IMR-90 (cell line): ENCODE results near the gene ZNF408. TPM values are rescaled to one million over a fixed set of nuclear protein-coding genes. Genes with fewer than 3 reads are reported as not detected.

Experiments used
- ATAC-seq: fragments of 200-7000 bp; cut with Tn5 transposase; 2 replicates; pipeline ENCODE4 v1.9.1; 2020; ENCODE audit warnings: low read depth, mild to moderate bottlenecking, moderate library complexity
- BruUV-seq: library from RNA; stranded (reverse); fragments of 400-500 nt; replicated peaks from 2 replicates; lab custom pipeline; 2021; lab: Mats Ljungman, UMichigan
- CTCF ChIA-PET: fragments of 300-600 bp; formaldehyde crosslinking; extraction: SDS; loops from one replicate; lab custom pipeline; 2021; ENCODE audit warnings: antibody characterized with exemption; lab: Yijun Ruan, JAX
- POLR2A ChIA-PET: fragments of 300-600 bp; sonication (Branson Sonifier 250); formaldehyde crosslinking; loops from one replicate; lab custom pipeline; 2022; ENCODE audit warnings: antibody characterized with exemption; ENCODE audit not compliant: unreplicated experiment; lab: Charles Lee
- DNase-seq: peaks from one replicate; pipeline ENCODE4 v3.0.0; 2013
- H2AFZ ChIP-seq: replicated peaks from 2 replicates; pipeline ENCODE3; 2013; ENCODE audit warnings: low read length, mild to moderate bottlenecking; ENCODE audit not compliant: poor library complexity
- H2AK5ac ChIP-seq: 2 replicates; pipeline ENCODE4 v1.6.1; 2013; ENCODE audit warnings: low read depth, low read length, inconsistent platforms
- H2AK9ac ChIP-seq: replicated peaks from 2 replicates; pipeline ENCODE3; 2013; ENCODE audit warnings: mild to moderate bottlenecking, low read depth, low read length, moderate library complexity; ENCODE audit not compliant: poor library complexity
- H2BK120ac ChIP-seq: 2 replicates; pipeline ENCODE4 v1.6.1; 2013; ENCODE audit warnings: low read depth, low read length, inconsistent platforms
- H2BK15ac ChIP-seq: 3 replicates; pipeline ENCODE4 v1.6.1; 2013; ENCODE audit warnings: low read depth, low read length, inconsistent platforms
- H2BK20ac ChIP-seq: 2 replicates; pipeline ENCODE4 v1.6.1; 2013; ENCODE audit warnings: low read depth, mild to moderate bottlenecking, inconsistent platforms, low read length, moderate library complexity
- H2BK5ac ChIP-seq: 2 replicates; pipeline ENCODE4 v1.6.1; 2013; ENCODE audit warnings: mild to moderate bottlenecking, low read depth, low read length, inconsistent platforms; ENCODE audit not compliant: poor library complexity, severe bottlenecking
- H3K14ac ChIP-seq: replicated peaks from 2 replicates; pipeline ENCODE4 v1.6.1; 2013; ENCODE audit warnings: low read depth, low read length, inconsistent platforms
- H3K18ac ChIP-seq: 2 replicates; pipeline ENCODE4 v1.6.1; 2013; ENCODE audit warnings: low read depth, low read length, control low read depth
- H3K23ac ChIP-seq: 2 replicates; pipeline ENCODE4 v1.6.1; 2013; ENCODE audit warnings: low read depth, low read length, inconsistent platforms
- H3K27ac ChIP-seq: 2 replicates; pipeline ENCODE4 v1.5.1; 2013; ENCODE audit warnings: mild to moderate bottlenecking, control low read depth, low read length; ENCODE audit not compliant: insufficient read depth
- H3K27me3 ChIP-seq: 2 replicates; pipeline ENCODE4 v1.6.1; 2013; ENCODE audit warnings: low read length; ENCODE audit not compliant: control insufficient read depth, insufficient read depth
- H3K36me3 ChIP-seq: 2 replicates; pipeline ENCODE4 v1.6.1; 2013; ENCODE audit warnings: low read length, mixed read lengths; ENCODE audit not compliant: control insufficient read depth, insufficient read depth
- H3K4ac ChIP-seq: 2 replicates; pipeline ENCODE4 v1.6.1; 2013; ENCODE audit warnings: low read depth, low read length, inconsistent platforms
- H3K4me1 ChIP-seq: 2 replicates; pipeline ENCODE4 v1.6.1; 2013; ENCODE audit warnings: low read length, mixed read lengths; ENCODE audit not compliant: control insufficient read depth, insufficient read depth
- H3K4me2 ChIP-seq: 2 replicates; pipeline ENCODE4 v1.6.1; 2013; ENCODE audit warnings: low read depth, mild to moderate bottlenecking, control low read depth, low read length, moderate library complexity
- H3K4me3 ChIP-seq: 2 replicates; pipeline ENCODE4 v1.5.1; 2013; ENCODE audit warnings: low read depth, mild to moderate bottlenecking, control low read depth, low read length, moderate library complexity; ENCODE audit not compliant: insufficient read depth
- H3K56ac ChIP-seq: 2 replicates; pipeline ENCODE4 v1.6.1; 2013; ENCODE audit warnings: low read length, inconsistent platforms; ENCODE audit not compliant: insufficient read depth; ENCODE audit errors: extremely low read depth
- H3K79me1 ChIP-seq, 2 experiments: 2 replicates each; pipeline ENCODE4 v1.6.1; 2013; ENCODE audit warnings: low read length in 2 of 2, inconsistent platforms in 1 of 2, low read depth in 1 of 2
- H3K9ac ChIP-seq: 2 replicates; pipeline ENCODE4 v1.6.1; 2013; ENCODE audit warnings: low read depth, low read length, control low read depth
- H3K9me1 ChIP-seq: 2 replicates; pipeline ENCODE4 v1.6.1; 2013; ENCODE audit warnings: low read length, inconsistent platforms; ENCODE audit not compliant: insufficient read depth
- H3K9me3 ChIP-seq: 2 replicates; pipeline ENCODE4 v1.6.1; 2013; ENCODE audit warnings: low read length; ENCODE audit not compliant: control insufficient read depth, insufficient read depth
- H4K20me1 ChIP-seq: 2 replicates; pipeline ENCODE4 v1.6.1; 2013; ENCODE audit warnings: low read length, inconsistent platforms; ENCODE audit not compliant: insufficient read depth
- H4K5ac ChIP-seq: 2 replicates; pipeline ENCODE4 v1.6.1; 2013; ENCODE audit warnings: mild to moderate bottlenecking, low read depth, low read length, control low read depth
- H4K8ac ChIP-seq, 2 experiments: 2 replicates each; pipeline ENCODE4 v1.6.1; 2013; ENCODE audit warnings: low read depth in 2 of 2, low read length in 2 of 2, control low read depth in 1 of 2, inconsistent platforms in 1 of 2
- H4K91ac ChIP-seq: 2 replicates; pipeline ENCODE4 v1.6.1; 2013; ENCODE audit warnings: low read depth, low read length, inconsistent platforms; ENCODE audit not compliant: insufficient read depth
- BHLHE40 ChIP-seq: fragments of 150-350 bp; IDR thresholded peaks from 2 replicates; pipeline ENCODE4 v1.6.1; 2016; ENCODE audit warnings: mild to moderate bottlenecking, low read depth, low read length
- CEBPB ChIP-seq: IDR thresholded peaks from 2 replicates; pipeline ENCODE4 v1.6.1; 2012; ENCODE audit warnings: low read depth, low read length, improper control_type of control experiment
- CHD1 ChIP-seq: IDR thresholded peaks from 2 replicates; pipeline ENCODE4 v1.6.1; 2012; ENCODE audit warnings: low read depth, low read length, improper control_type of control experiment
- MAFK ChIP-seq: IDR thresholded peaks from 2 replicates; pipeline ENCODE4 v1.6.1; 2012; ENCODE audit warnings: low read depth, low read length, improper control_type of control experiment
- MAZ ChIP-seq: IDR thresholded peaks from 2 replicates; pipeline ENCODE4 v1.6.1; 2012; ENCODE audit warnings: low read depth, mild to moderate bottlenecking, low read length, improper control_type of control experiment, moderate library complexity, borderline replicate concordance
- MXI1 ChIP-seq: IDR thresholded peaks from 2 replicates; pipeline ENCODE4 v1.6.1; 2012; ENCODE audit warnings: low read depth, mild to moderate bottlenecking, low read length, moderate library complexity, borderline replicate concordance
- NFE2L2 ChIP-seq: fragments of 150-350 bp; IDR thresholded peaks from 2 replicates; pipeline ENCODE4 v1.6.1; 2016; ENCODE audit warnings: low read depth, mild to moderate bottlenecking, low read length
- POLR2A ChIP-seq: IDR thresholded peaks from 2 replicates; pipeline ENCODE4 v1.6.1; 2012; ENCODE audit warnings: mild to moderate bottlenecking, low read depth, low read length
- RAD21 ChIP-seq: IDR thresholded peaks from 2 replicates; pipeline ENCODE4 v1.6.1; 2012; ENCODE audit warnings: low read length, improper control_type of control experiment
- RCOR1 ChIP-seq: IDR thresholded peaks from 2 replicates; pipeline ENCODE4 v1.6.1; 2012; ENCODE audit warnings: mild to moderate bottlenecking, low read length, improper control_type of control experiment; ENCODE audit not compliant: insufficient replicate concordance
- RFX5 ChIP-seq: IDR thresholded peaks from 2 replicates; pipeline ENCODE4 v1.8.0; 2012; ENCODE audit warnings: low read depth, mild to moderate bottlenecking, low read length, moderate library complexity
- SMC3 ChIP-seq: fragments of 150-350 bp; IDR thresholded peaks from 2 replicates; pipeline ENCODE4 v1.6.1; 2016; ENCODE audit warnings: low read depth, mild to moderate bottlenecking, antibody characterized with exemption, low read length, moderate library complexity
- WGBS, 2 experiments: methylation state at CpG; one replicate each; pipeline versions ENCODE4 v1.1.5 to v1.1.7; 2013; ENCODE audit warnings: missing lambda C conversion rate in 2 of 2; ENCODE audit not compliant: insufficient read length in 1 of 2; ENCODE audit errors: extremely low coverage in 2 of 2; 5-methylcytosine and 5-hydroxymethylcytosine counted together
- dilution Hi-C: fragments of 300-500 bp; cut with HindIII; formaldehyde crosslinking; loops from one replicate; pipeline ENCODE4 v1.14.3; 2018; ENCODE audit warnings: low sequenced_read_pairs; ENCODE audit not compliant: unreplicated experiment
- in situ Hi-C: fragments of 300-500 bp; cut with MboI; formaldehyde crosslinking; loops from 3 replicates; pipeline ENCODE4 v1.14.3; 2019; ENCODE audit warnings: low sequenced_read_pairs, inconsistent platforms, mixed read lengths
- intact Hi-C: fragments of 100-400 bp; cut with micrococcal nuclease; formaldehyde crosslinking; loops from 2 replicates; pipeline ENCODE4 v1.10.0; 2022
- polyA plus RNA-seq, 3 experiments: library from polyadenylated mRNA; depleted of rRNA; stranded (reverse); fragments of >200 nt; gene quantifications; 2 replicates each; pipeline ENCODE4 v1.2.3, GENCODE V29; 2012; ENCODE audit warnings: low replicate concordance in 1 of 3
- total RNA-seq: library from RNA; depleted of rRNA; stranded (reverse); fragments of >200 nt; gene quantifications from 2 replicates; pipeline ENCODE4 v1.2.3, GENCODE V29; 2012
- TF ChIP-seq, protein P1 (sequence below): conservative IDR thresholded peaks from 2 replicates; pipeline ENCODE4 v1.5.1; 2012; ENCODE audit warnings: mild to moderate bottlenecking, low read depth, low read length, improper control_type of control experiment
- TF ChIP-seq, protein P2 (sequence below): fragments of 150-350 bp; IDR thresholded peaks from 2 replicates; pipeline ENCODE4 v1.6.1; 2016; ENCODE audit warnings: low read depth, mild to moderate bottlenecking, low read length, moderate library complexity, borderline replicate concordance
- TF ChIP-seq, protein P3 (sequence below): fragments of 150-350 bp; IDR thresholded peaks from 2 replicates; pipeline ENCODE4 v1.6.1; 2017; ENCODE audit warnings: mild to moderate bottlenecking, antibody characterized with exemption, low read length, low read depth

ZNF408 gene
- total and polyA plus RNA-seq, 2 of the 4 experiments (the other 2 are of a cell fraction): 9.5 to 11.1 TPM

DNA sequence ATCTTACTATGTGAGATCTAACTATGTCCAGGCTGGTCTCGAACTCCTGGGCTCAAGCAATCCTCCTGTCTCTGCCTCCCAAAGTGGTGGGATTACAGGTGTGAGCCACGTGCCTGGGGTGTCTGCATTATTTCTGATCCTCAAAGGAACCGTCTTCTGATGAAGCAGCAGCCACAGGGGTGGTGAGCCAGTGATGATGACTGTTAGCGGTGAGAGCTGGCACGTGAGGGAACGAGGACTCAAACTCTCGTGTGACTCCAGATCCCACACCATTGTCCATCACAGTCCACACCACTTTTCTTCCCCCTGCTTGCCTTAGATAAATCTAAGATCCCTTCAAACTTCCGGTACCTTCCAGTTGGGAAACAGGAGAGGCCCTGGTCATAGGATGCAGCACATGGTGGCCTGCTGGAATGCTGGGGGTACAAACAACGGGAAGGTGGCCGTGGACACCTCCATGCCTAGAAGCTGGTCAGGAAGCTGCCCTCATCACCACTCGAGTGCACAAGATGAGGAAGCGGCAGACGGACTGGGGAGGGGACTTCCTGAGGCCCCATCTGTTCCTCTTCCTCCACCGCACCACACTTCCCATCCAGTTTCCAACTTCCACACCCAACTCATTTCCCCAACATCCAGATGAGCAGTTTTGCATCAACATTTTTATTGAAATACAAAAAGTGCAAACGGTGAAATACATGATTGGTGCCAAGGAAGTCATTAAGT is 24.2 kb upstream of the ZNF408 start:
- Histone ChIP-seq H3K27me3 (no peaks in the 10 kb centered on the region), H2BK20ac (no peak overlapping the region), H3K56ac (no peak overlapping the region), H3K4me2 (no peak overlapping the region), H4K8ac (no peak overlapping the region), H3K14ac (no peak overlapping the region), H3K27ac (no peak overlapping the region), H2AK5ac (peak overlapping the region; percentile 3; the same call in 1 of the 2 replicates), H2BK120ac (no peak overlapping the region), H3K23ac (peak overlapping the region; percentile 1; the same call in 1 of the 2 replicates), H4K91ac (no peak overlapping the region), H3K9ac (no peak overlapping the region), H3K18ac (no peak overlapping the region), H3K9me3 (no peaks in the 10 kb centered on the region), H2BK15ac (no peak overlapping the region), H2BK5ac (peak overlapping the region; percentile 3), H4K20me1 (0 out of 2 replicates have a peak, but pooled peaks cover 3% of the 10 kb centered on the region), H3K79me1 (peaks cover 0 to 11% of the 10 kb centered on the region in 2 experiments; a peak in 1 of 4 replicates), H4K5ac (peak overlapping the region; percentile 8; the same call in 1 of the 2 replicates), H3K36me3 (peaks cover 63% of the 10 kb centered on the region), H2AFZ (no peak overlapping the region), H3K4ac (no peak overlapping the region), H3K4me3 (no peak overlapping the region), H3K4me1 (peaks cover 10% of the 10 kb centered on the region), H3K9me1 (peaks cover 8% of the 10 kb centered on the region; the same call in 1 of the 2 replicates), H2AK9ac (peak overlapping the region; percentile 66)
- in situ Hi-C loops: no loop called here
- POLR2A ChIA-PET: no interaction called here
- dilution Hi-C loops: no loop called here
- intact Hi-C loops: no loop called here
- ATAC-seq (no peak), DNase-seq (no peak)
- CTCF ChIA-PET: no interaction called here
- BruUV-seq: no TSS peak
- 80% methylated on average over 2 of the region's 15 CpGs; no CpG with 5 or more reads in 1 of the 2 experiments for WGBS, 2 experiments
- TF ChIP-seq, protein P1, sequence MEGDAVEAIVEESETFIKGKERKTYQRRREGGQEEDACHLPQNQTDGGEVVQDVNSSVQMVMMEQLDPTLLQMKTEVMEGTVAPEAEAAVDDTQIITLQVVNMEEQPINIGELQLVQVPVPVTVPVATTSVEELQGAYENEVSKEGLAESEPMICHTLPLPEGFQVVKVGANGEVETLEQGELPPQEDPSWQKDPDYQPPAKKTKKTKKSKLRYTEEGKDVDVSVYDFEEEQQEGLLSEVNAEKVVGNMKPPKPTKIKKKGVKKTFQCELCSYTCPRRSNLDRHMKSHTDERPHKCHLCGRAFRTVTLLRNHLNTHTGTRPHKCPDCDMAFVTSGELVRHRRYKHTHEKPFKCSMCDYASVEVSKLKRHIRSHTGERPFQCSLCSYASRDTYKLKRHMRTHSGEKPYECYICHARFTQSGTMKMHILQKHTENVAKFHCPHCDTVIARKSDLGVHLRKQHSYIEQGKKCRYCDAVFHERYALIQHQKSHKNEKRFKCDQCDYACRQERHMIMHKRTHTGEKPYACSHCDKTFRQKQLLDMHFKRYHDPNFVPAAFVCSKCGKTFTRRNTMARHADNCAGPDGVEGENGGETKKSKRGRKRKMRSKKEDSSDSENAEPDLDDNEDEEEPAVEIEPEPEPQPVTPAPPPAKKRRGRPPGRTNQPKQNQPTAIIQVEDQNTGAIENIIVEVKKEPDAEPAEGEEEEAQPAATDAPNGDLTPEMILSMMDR: no peak
- TF ChIP-seq RFX5: no peak
- TF ChIP-seq CHD1: no peak
- TF ChIP-seq CEBPB: no peak
- no peak for TF ChIP-seq SMC3
- TF ChIP-seq, protein P2, sequence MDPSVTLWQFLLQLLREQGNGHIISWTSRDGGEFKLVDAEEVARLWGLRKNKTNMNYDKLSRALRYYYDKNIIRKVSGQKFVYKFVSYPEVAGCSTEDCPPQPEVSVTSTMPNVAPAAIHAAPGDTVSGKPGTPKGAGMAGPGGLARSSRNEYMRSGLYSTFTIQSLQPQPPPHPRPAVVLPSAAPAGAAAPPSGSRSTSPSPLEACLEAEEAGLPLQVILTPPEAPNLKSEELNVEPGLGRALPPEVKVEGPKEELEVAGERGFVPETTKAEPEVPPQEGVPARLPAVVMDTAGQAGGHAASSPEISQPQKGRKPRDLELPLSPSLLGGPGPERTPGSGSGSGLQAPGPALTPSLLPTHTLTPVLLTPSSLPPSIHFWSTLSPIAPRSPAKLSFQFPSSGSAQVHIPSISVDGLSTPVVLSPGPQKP: no peak
- no peak for TF ChIP-seq NFE2L2
- TF ChIP-seq MAFK: no peak
- TF ChIP-seq, protein P3, sequence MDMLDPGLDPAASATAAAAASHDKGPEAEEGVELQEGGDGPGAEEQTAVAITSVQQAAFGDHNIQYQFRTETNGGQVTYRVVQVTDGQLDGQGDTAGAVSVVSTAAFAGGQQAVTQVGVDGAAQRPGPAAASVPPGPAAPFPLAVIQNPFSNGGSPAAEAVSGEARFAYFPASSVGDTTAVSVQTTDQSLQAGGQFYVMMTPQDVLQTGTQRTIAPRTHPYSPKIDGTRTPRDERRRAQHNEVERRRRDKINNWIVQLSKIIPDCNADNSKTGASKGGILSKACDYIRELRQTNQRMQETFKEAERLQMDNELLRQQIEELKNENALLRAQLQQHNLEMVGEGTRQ: no peak
- no peak for TF ChIP-seq MAZ
- TF ChIP-seq RCOR1: no peak
- TF ChIP-seq POLR2A: no peak
- TF ChIP-seq BHLHE40: no peak
- no peak for TF ChIP-seq MXI1
- no peak for TF ChIP-seq RAD21
